ENCODE data around the gene POLR2E. TPM values are rescaled to one million over a fixed set of nuclear protein-coding genes. Genes with fewer than 3 reads are reported as not detected.

Gene POLR2E
- total and polyA plus RNA-seq, 8 donors: 24.5 to 361 (median 91.0) TPM

GRCh38 chr19:1049800-1050199 is 45.4 kb downstream of the POLR2E start:
- Histone ChIP-seq H3K27ac (no peak overlapping the region), H3K4me1 (peaks cover 0 to 8% (median 0%) of the 10 kb centered on the region in 4 donors), H3K4me3 (no peak overlapping the region), H3K27me3 (no peaks in the 10 kb centered on the region), H3K36me3 (peaks cover 0 to 25% (median 0%) of the 10 kb centered on the region in 4 donors), H3K9me3 (no peaks in the 10 kb centered on the region)
- WGBS, 5 donors: 60 to 77% (median 65%) methylated on average over 3 to 11 of the region's 11 CpGs
- TF ChIP-seq POLR2AphosphoS5 (IDR thresholded peaks at IDR 0.05): no peak
- TF ChIP-seq EP300 (IDR thresholded peaks at IDR 0.05): no peak
- no peak for TF ChIP-seq POLR2A (IDR thresholded peaks at IDR 0.05)
- DNase-seq: peak in 1 of 2 donors; percentile 53
- intact Hi-C loops (cut with DNase I; ENCODE audit: low total_unique reads): loop anchor here (10.0 kb wide), 1 partner anchor 45 kb away; the partner anchor contains the start of gene POLR2E

- no peak for TF ChIP-seq POLR2AphosphoS5 (IDR thresholded peaks at IDR 0.05)
- no peak for TF ChIP-seq EP300 (IDR thresholded peaks at IDR 0.05)
- TF ChIP-seq CTCF (IDR thresholded peaks at IDR 0.05): no peak
- no peak for TF ChIP-seq POLR2A (IDR thresholded peaks at IDR 0.05)
- Histone ChIP-seq H3K9me3 (no peaks in the 10 kb centered on the region), H3K4me1 (peaks cover 0 to 8% (median 0%) of the 10 kb centered on the region in 4 donors), H3K36me3 (peaks cover 0 to 23% (median 0%) of the 10 kb centered on the region in 4 donors), H3K4me3 (no peak overlapping the region), H3K27ac (no peak overlapping the region), H3K27me3 (no peaks in the 10 kb centered on the region)
- intact Hi-C loops (cut with DNase I; ENCODE audit: low total_unique reads): loop anchor here (10.0 kb wide), 1 partner anchor 46 kb away; the partner anchor contains the start of gene POLR2E
- no peak for DNase-seq
- WGBS, 5 donors: 90 to 96% (median 94%) methylated on average over 7 to 17 of the region's 17 CpGs
These were observed 46.1 kb downstream of the POLR2E start for GRCh38 chr19:1049106-1049505.

GRCh38 chr19:1047696-1048147 is 47.5 kb downstream of the POLR2E start:
- 81 to 89% (median 84%) methylated on average over 12 to 20 of the region's 20 CpGs for WGBS, 5 donors
- peak in 1 of 2 donors; percentile 20 for DNase-seq
- Histone ChIP-seq H3K27me3 (peaks cover 0 to 3% (median 0%) of the 10 kb centered on the region in 3 donors), H3K4me1 (peaks cover 0 to 12% (median 4%) of the 10 kb centered on the region in 4 donors), H3K36me3 (peaks cover 0 to 26% (median 0%) of the 10 kb centered on the region in 4 donors), H3K9me3 (no peaks in the 10 kb centered on the region), H3K27ac (no peak overlapping the region), H3K4me3 (no peak overlapping the region)
- no peak for TF ChIP-seq POLR2AphosphoS5 (IDR thresholded peaks at IDR 0.05)
- TF ChIP-seq POLR2A (IDR thresholded peaks at IDR 0.05): no peak
- TF ChIP-seq CTCF (IDR thresholded peaks at IDR 0.05): no peak
- no peak for TF ChIP-seq EP300 (IDR thresholded peaks at IDR 0.05)
- intact Hi-C loops (cut with DNase I; ENCODE audit: low total_unique reads): loop anchor here (10.0 kb wide), 1 partner anchor 47 kb away; the partner anchor contains the start of gene POLR2E

GRCh38 chr19:1046836-1047695 is 48.1 kb downstream of the POLR2E start:
- TF ChIP-seq POLR2A (IDR thresholded peaks at IDR 0.05): no peak
- TF ChIP-seq POLR2AphosphoS5 (IDR thresholded peaks at IDR 0.05): no peak
- no peak for TF ChIP-seq CTCF (IDR thresholded peaks at IDR 0.05)
- TF ChIP-seq EP300 (IDR thresholded peaks at IDR 0.05): no peak

More at GRCh38 chr19:1046836-1047695, 48.1 kb downstream of the POLR2E start:
- H3K4me3 ChIP-seq: no peak overlapping the region
- no peaks in the 10 kb centered on the region for H3K9me3 ChIP-seq
- intact Hi-C loops (cut with DNase I; ENCODE audit: low total_unique reads): loop anchor here (10.0 kb wide), 1 partner anchor 48 kb away; the partner anchor contains the start of gene POLR2E
- DNase-seq: peak in 1 of 2 donors; percentile 13
- peaks cover 0 to 18% (median 10%) of the 10 kb centered on the region in 4 donors for H3K4me1 ChIP-seq
- H3K27me3 ChIP-seq: peaks cover 0 to 8% (median 0%) of the 10 kb centered on the region in 3 donors
- 82 to 92% (median 92%) methylated on average over 48 to 77 of the region's 77 CpGs for WGBS, 5 donors
- no peak overlapping the region for H3K27ac ChIP-seq
- H3K36me3 ChIP-seq: peaks cover 0 to 27% (median 0%) of the 10 kb centered on the region in 4 donors
